ENCODE measurements around the gene KLRD1. TPM values are rescaled to one million over a fixed set of nuclear protein-coding genes. Genes with fewer than 3 reads are reported as not detected.

The KLRD1 gene
- polyA plus RNA-seq, 1 of the 3 experiments (the other 2 are of a cell fraction): not detected

GRCh38 chr12:10276774-10277173, 30.9 kb upstream of the KLRD1 start:
- DNase-seq: no peak
- no peak overlapping the region for H3K4me3 ChIP-seq (ENCODE audit: low read depth in 2 of 2, low read length in 1 of 2)
- H3K9ac ChIP-seq: no peak overlapping the region
- no peak overlapping the region for H3K27ac ChIP-seq (ENCODE audit: low read depth in 2 of 2, low read length in 1 of 2)
- POLR2A ChIA-PET: no interaction called here
- no peaks in the 10 kb centered on the region for H3F3A ChIP-seq (replicated peaks; ENCODE audit: insufficient read depth)
- no peak overlapping the region for H3K4me2 ChIP-seq
- H3K4me1 ChIP-seq (ENCODE audit: control insufficient read depth in 1 of 2, insufficient read depth in 2 of 2, low read depth in 1 of 2, low read length in 1 of 2): no peaks in the 10 kb centered on the region
- no peaks in the 10 kb centered on the region for H4K20me1 ChIP-seq (ENCODE audit: insufficient read depth)
- no peaks in the 10 kb centered on the region for H3K9me3 ChIP-seq
- H3K36me3 ChIP-seq (replicated peaks in 1 of 2; ENCODE audit: control insufficient read depth in 1 of 2, insufficient read depth in 2 of 2, low read length in 1 of 2): no peaks in the 10 kb centered on the region
- WGBS (ENCODE audit: low lambda C conversion rate): 30% methylated on average over 1 of the region's 1 CpG
- no peak overlapping the region for H2AFZ ChIP-seq (ENCODE audit: low read depth)
- H3K27me3 ChIP-seq (ENCODE audit: insufficient read depth): no peaks in the 10 kb centered on the region
- CTCF ChIA-PET: interaction anchor here (0.7 kb wide), 1 partner anchor 526 kb away, joined by 3 read pairs; no protein-coding TSS in a partner anchor
- H3K79me2 ChIP-seq (ENCODE audit: insufficient read depth): no peaks in the 10 kb centered on the region
- TF ChIP-seq TCF12 (IDR thresholded peaks at IDR 0.05) (no peak), MEF2A (IDR thresholded peaks at IDR 0.05; ENCODE audit: borderline replicate concordance, low read depth) (no peak), ELF1 (IDR thresholded peaks at IDR 0.05) (no peak), MAX (IDR thresholded peaks at IDR 0.05; ENCODE audit: low read depth) (no peak), MXI1 (IDR thresholded peaks at IDR 0.05; ENCODE audit: low read depth, low read length) (no peak)
- no peaks in the 10 kb centered on the region for H3K9me2 ChIP-seq

GRCh38 chr12:10278104-10278503, 29.6 kb upstream of the KLRD1 start:
- POLR2A ChIA-PET: no interaction called here
- Histone ChIP-seq H3K4me2 (no peak overlapping the region), H3K4me1 (ENCODE audit: control insufficient read depth in 1 of 2, insufficient read depth in 2 of 2, low read depth in 1 of 2, low read length in 1 of 2) (no peaks in the 10 kb centered on the region), H3F3A (replicated peaks; ENCODE audit: insufficient read depth) (no peaks in the 10 kb centered on the region), H3K9ac (no peak overlapping the region), H3K9me2 (no peaks in the 10 kb centered on the region), H4K20me1 (ENCODE audit: insufficient read depth) (no peaks in the 10 kb centered on the region), H3K36me3 (replicated peaks in 1 of 2; ENCODE audit: control insufficient read depth in 1 of 2, insufficient read depth in 2 of 2, low read length in 1 of 2) (no peaks in the 10 kb centered on the region), H3K9me3 (no peaks in the 10 kb centered on the region), H3K27me3 (ENCODE audit: insufficient read depth) (no peaks in the 10 kb centered on the region), H2AFZ (ENCODE audit: low read depth) (no peak overlapping the region), H3K79me2 (ENCODE audit: insufficient read depth) (no peaks in the 10 kb centered on the region), H3K27ac (ENCODE audit: low read depth in 2 of 2, low read length in 1 of 2) (no peak overlapping the region), H3K4me3 (ENCODE audit: low read depth in 2 of 2, low read length in 1 of 2) (no peak overlapping the region)
- DNase-seq: no peak
- WGBS (ENCODE audit: low lambda C conversion rate): 19% methylated on average over 2 of the region's 2 CpGs
- CTCF ChIA-PET: no interaction called here
- TF ChIP-seq USF1 (IDR thresholded peaks at IDR 0.05; ENCODE audit: borderline replicate concordance, low read depth): no peak
- TF ChIP-seq NFIC (IDR thresholded peaks at IDR 0.05; ENCODE audit: borderline replicate concordance): no peak
- no peak for TF ChIP-seq SIN3A (IDR thresholded peaks at IDR 0.05; ENCODE audit: borderline replicate concordance, low read depth, low read length)
- TF ChIP-seq RAD21 (IDR thresholded peaks at IDR 0.05; ENCODE audit: low read length): no peak
- TF ChIP-seq MXI1 (IDR thresholded peaks at IDR 0.05; ENCODE audit: low read depth, low read length): no peak
- TF ChIP-seq MAX (IDR thresholded peaks at IDR 0.05; ENCODE audit: low read depth): no peak
- no peak for TF ChIP-seq PBX3 (IDR thresholded peaks at IDR 0.05)
- TF ChIP-seq SMC3 (IDR thresholded peaks at IDR 0.05; ENCODE audit: low read depth, low read length): no peak
- no peak for TF ChIP-seq EP300 (IDR thresholded peaks at IDR 0.05; ENCODE audit: borderline replicate concordance in 1 of 2, low read depth in 1 of 2, low read length in 1 of 2)
- no peak for TF ChIP-seq REST (IDR thresholded peaks at IDR 0.05; ENCODE audit: low read depth, low read length)
- no peak for TF ChIP-seq IRF3 (IDR thresholded peaks at IDR 0.05; ENCODE audit: low read depth, low read length)
- no peak for TF ChIP-seq GATA2 (CRISPR knock-in tag; IDR thresholded peaks at IDR 0.05)
- TF ChIP-seq ELF1 (IDR thresholded peaks at IDR 0.05): no peak
- no peak for TF ChIP-seq USF2 (IDR thresholded peaks at IDR 0.05; ENCODE audit: borderline replicate concordance, low read depth, low read length)
- no peak for TF ChIP-seq RFX5 (IDR thresholded peaks at IDR 0.05; ENCODE audit: low read length)
